HG02885 (cell line): ENCODE results near the gene TUSC2.
"Not testable (repeated sequence)": the region's sequence is repeated elsewhere in the genome, so short reads cannot be mapped to it uniquely, and the experiment has no call there.

Experiments
- ATAC-seq: cut with Tn5 transposase; IDR thresholded peaks from one replicate; pipeline ENCODE4 v1.9.1; 2021; ENCODE audit warnings: mild to moderate bottlenecking; ENCODE audit not compliant: unreplicated experiment, poor library complexity

The TUSC2 gene

GRCh38 chr3:50319894-50320625 is 8.0 kb downstream of the TUSC2 start:
- no peak for ATAC-seq

GRCh38 chr3:50319181-50319893 is 8.7 kb downstream of the TUSC2 start:
- no peak for ATAC-seq

- no peak for ATAC-seq
Observed at GRCh38 chr3:50318615-50319014, 9.4 kb downstream of the TUSC2 start.

GRCh38 chr3:50318163-50318562 is 9.9 kb downstream of the TUSC2 start:
- no peak for ATAC-seq

GRCh38 chr3:50317300-50317699 is 10.7 kb downstream of the TUSC2 start:
- no peak for ATAC-seq

GRCh38 chr3:50316657-50317242 is 11.3 kb downstream of the TUSC2 start:
- no peak for ATAC-seq

GRCh38 chr3:50314816-50315215 is 13.2 kb downstream of the TUSC2 start:
- no peak for ATAC-seq

GRCh38 chr3:50314342-50314741 is 13.7 kb downstream of the TUSC2 start:
- no peak for ATAC-seq

GRCh38 chr3:50312041-50312440 is 16.0 kb downstream of the TUSC2 start:
- ATAC-seq: not testable (repeated sequence)

- no peak for ATAC-seq
Observed at GRCh38 chr3:50304601-50305000, 23.4 kb downstream of the TUSC2 start.

GRCh38 chr3:50303013-50303815 is 24.8 kb downstream of the TUSC2 start, which contains the start of gene HYAL1:
TSS of gene HYAL1 (minus strand) at chr3:50303574. CDS start at chr3:50302956, 618 bp downstream.
- ATAC-seq: no peak

- ATAC-seq: no peak
Observed at GRCh38 chr3:50302095-50303012, 25.7 kb downstream of the TUSC2 start.

GRCh38 chr3:50300681-50301254 is 27.3 kb downstream of the TUSC2 start:
- ATAC-seq: no peak

GRCh38 chr3:50299929-50300680 is 27.9 kb downstream of the TUSC2 start:
- no peak for ATAC-seq

GRCh38 chr3:50299638-50299928 is 28.4 kb downstream of the TUSC2 start:
- ATAC-seq: no peak

- peak; percentile 90 for ATAC-seq
Observed at GRCh38 chr3:50298836-50299637, 29.0 kb downstream of the TUSC2 start, which contains the start of the genes HYAL3 and NAA80. TSS of gene HYAL3 (minus strand) at chr3:50299405. CDS start at chr3:50295602, 3,803 bp downstream. TSS of gene NAA80 (minus strand) at chr3:50299405. CDS start at chr3:50297463, 1,942 bp downstream.

GRCh38 chr3:50297896-50298725 is 29.9 kb downstream of the TUSC2 start:
- ATAC-seq: no peak
